NCI-H146 treated with DMSO at 0.1 percent for 48 hours (cell line): Measurements from ENCODE around the gene RPS6KA4.
"Not testable (repeated sequence)": the region's sequence is repeated elsewhere in the genome, so short reads cannot be mapped to it uniquely, and the experiment has no call there.

Source experiments
- DNase-seq: peaks from one replicate; lab custom pipeline; 2025; ENCODE audit not compliant: unreplicated experiment; lab: John Stamatoyannopoulos, UW

RPS6KA4 gene

DNA sequence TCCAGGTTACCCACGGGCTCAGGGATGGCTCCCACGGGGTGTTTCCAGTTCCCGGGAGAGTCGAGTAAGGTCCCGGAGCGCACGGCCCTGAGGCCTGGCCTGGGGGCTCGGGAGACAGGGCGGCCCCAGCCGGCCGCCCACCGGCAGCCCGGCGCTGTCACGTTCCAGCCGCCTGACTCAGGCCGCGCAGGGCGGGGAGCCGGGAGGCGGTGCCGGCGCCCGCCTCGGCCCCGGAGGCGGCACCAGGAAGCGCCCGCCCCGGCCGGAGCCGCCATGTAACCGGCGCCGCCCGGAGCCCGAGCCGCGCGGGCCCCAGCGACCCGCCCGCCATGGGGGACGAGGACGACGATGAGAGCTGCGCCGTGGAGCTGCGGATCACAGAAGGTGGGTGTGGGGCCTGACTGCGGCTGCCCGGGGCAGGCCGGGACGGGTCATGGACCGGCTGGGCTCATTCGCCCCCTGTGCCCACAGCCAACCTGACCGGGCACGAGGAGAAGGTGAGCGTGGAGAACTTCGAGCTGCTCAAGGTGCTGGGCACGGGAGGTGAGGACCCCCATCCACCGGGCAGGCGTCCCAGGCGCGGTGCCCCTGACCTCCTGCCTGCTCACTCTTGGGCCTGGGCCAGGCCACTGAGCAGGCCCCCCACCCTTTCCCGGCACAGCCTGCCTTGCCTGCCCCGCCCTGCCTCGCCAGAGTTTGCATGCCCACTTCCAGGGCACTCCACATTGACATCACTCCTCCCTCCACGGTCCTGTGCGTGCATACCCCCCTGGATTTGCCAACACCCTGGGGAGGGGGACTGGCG is at the start of gene RPS6KA4:
Gene RPS6KA4 (plus strand): TSS at position 256 of the 805 bp plus-strand sequence. CDS start 74 bp downstream, at position 330.
- peak; percentile 10 for DNase-seq

DNA sequence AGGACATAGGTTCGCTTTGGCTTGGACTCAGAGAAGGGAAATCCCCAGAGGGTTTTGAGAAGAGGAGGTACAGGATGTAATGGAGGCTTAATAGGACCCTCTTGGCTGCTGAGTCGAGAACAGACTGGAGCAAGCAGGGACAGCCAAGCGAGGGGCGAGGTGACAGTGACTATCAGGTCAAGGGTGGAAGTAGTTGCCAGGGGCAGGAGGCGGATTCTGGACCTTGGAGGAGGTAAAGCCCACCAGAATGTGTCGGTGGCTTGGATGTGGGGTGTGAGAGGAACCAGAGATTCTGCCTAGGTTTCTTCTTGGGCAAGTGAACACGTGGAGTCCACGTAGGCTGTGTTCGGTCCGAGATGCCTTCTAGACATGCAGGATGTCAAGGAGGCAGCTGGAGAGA is 46.0 kb upstream of the RPS6KA4 start:
- DNase-seq: no peak

DNA sequence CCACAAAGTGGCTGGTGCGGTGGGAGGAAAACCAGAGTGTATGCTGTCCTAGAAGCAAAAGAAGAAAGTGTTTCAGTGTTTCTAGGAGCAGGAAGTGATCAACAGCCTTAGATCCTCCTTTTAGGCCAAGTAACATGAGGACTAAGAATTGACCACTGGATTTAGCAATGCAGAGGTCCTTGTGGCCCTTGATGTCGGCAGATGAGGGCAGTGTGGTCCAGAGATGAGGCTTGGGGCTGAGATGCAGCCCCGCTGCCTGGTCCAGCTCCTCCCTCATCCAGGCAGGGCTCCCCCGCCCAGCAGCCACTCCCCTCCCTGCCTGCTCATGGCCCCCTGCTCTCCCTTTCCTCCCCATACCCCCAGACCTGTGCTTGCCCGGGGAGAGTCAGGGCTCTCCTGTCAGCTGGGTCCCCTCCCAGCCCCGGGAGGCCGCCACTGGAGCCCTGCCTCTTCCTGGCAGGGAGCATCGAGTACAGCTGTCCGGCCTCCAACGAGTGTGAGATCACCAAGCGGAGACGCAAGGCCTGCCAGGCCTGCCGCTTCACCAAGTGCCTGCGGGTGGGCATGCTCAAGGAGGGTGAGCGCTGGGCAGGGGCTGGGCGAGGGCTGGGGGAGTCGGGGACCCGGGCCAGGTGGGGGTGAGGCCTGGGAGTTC is 45.3 kb upstream of the RPS6KA4 start:
- DNase-seq: no peak

GRCh38 chr11:64314146-64314804 is 44.7 kb upstream of the RPS6KA4 start:
- no peak for DNase-seq

GRCh38 chr11:64314805-64315561 is 44.0 kb upstream of the RPS6KA4 start:
- DNase-seq: no peak

GRCh38 chr11:64315667-64316526 is 43.1 kb upstream of the RPS6KA4 start:
- DNase-seq: not testable (repeated sequence)

DNA sequence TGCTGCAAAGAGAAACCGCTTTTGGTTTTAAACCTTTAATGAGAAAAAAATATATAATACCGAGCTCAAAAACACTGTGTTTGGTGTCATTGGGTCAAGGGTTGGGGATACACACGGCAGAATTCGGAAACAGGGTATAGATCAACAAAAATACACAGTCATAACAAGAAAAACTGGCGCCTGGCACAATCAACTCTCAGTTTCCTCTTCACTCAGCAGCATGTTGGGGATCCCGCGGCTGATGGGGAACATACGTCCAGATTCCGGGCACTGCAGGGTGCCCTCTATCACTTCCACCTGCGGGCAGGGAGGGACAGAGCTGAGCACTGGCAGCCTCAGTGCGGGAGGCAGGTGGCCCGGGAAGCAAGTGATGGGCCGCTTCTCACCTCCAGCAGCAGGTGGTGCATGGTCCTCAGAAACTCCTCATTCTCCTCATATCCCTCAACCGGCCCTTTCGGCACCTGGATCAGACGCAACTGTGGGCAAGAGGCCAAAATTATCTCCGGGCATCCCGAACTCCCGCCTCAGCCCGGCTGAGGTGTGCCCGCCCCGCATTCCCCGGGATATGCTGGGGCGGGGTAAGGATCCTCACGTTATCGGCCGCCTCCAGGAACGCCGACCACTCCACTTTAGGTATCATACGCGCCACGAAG is 42.2 kb upstream of the RPS6KA4 start:
- DNase-seq: no peak

DNA sequence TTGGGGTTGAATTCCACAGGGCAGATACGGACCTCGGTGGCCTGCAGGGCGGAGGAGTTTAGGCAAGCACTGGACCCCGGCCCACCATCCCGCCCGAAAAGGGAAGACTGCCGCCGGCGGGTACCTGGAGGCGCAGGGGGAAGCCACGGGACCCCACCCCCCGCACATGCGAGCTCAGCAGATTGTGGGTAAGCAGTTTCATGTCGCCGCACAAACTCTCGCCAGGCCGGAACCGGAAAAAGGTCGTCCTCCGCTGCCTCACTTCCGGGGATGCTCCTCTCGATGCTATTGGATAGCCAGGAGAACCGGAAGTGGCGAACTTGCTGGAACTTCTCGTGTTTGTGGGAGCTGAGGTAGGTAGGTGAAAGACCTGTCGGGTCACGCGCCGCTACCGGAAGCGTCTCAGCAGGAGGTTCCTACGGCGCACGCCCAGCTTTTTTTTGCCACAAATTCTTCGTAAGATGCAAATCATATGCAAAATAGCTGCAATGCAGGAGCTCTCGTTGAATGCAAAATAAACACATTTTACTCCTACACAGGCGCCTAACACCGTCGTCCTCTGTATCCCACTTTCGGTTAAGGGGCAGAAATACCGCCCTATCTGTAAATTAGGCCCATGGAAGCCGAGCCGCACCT is 41.5 kb upstream of the RPS6KA4 start, which contains the start of gene TRMT112:
Gene TRMT112 (minus strand): TSS at position 235 of the 636 bp plus-strand sequence. CDS start 33 bp downstream, at position 202.
- DNase-seq: peak; percentile 92

DNA sequence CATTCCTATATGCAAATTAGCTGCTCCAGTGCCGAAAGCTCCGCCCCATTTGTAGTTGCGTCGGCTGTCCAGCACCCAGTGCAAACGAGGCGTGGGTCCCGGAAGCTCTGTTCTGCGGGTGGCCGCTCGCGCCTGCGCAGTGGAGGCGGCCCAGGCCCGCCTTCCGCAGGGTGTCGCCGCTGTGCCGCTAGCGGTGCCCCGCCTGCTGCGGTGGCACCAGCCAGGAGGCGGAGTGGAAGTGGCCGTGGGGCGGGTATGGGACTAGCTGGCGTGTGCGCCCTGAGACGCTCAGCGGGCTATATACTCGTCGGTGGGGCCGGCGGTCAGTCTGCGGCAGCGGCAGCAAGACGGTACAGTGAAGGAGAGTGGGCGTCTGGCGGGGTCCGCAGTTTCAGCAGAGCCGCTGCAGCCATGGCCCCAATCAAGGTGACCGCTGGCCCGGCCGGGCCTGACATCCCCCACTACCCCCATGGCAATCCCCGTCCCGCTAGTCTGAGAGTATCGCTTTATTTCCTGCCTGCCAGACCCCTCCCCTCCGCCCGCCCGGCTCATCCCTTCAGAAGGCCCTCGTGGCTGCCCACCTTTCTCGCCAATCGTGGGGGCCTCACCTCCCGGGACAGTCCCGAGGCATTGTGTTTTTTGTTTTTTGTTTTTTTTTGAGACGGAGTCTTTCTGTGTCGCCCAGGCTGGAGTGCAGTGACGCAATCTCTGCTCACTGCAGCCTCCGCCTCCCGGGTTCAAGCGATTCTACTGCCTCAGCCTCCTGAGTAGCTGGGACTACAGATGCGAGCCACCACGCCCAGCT is 40.8 kb upstream of the RPS6KA4 start, which contains the start of gene PRDX5:
Gene PRDX5 (plus strand): TSS at position 161 of the 805 bp plus-strand sequence. CDS start 95 bp downstream, at position 256.
- peak; percentile 90 for DNase-seq

- DNase-seq: no peak
Observed at GRCh38 chr11:64318766-64319761, 39.9 kb upstream of the RPS6KA4 start.

DNA sequence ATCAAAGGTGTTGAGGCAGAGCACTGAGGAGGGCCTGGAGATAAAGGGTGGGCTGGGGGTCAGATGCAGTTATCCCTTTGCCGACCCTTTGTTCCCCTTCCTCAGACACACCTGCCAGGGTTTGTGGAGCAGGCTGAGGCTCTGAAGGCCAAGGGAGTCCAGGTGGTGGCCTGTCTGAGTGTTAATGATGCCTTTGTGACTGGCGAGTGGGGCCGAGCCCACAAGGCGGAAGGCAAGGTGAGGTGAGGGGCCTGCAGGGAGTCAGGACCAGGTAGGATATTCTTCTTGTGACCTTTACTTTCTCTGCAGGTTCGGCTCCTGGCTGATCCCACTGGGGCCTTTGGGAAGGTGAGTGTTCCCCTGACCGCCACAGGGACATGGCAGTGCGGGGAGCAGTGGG is 38.4 kb upstream of the RPS6KA4 start:
- no peak for DNase-seq

- no peak for DNase-seq
Observed at GRCh38 chr11:64321026-64321425, 37.9 kb upstream of the RPS6KA4 start.

GRCh38 chr11:64321533-64321932 is 37.4 kb upstream of the RPS6KA4 start:
- no peak for DNase-seq

DNA sequence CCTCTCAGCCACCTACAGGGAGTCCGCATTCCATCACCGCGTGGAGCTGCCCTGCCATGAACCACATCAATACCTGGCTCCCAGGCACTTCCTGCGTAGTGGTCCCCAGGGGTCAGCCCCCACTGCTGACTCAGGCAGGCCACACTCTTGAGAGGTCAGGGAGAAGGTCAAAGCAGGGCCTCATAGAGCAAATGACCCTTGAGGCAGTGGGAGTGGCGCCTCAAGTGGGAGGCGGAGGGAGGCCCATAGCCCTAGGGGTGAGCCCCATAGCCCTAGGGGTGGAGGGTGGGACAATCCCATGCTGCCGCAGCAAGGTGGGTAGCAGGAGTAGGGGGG is 36.1 kb upstream of the RPS6KA4 start:
- no peak for DNase-seq

- no peak for DNase-seq
Observed at GRCh38 chr11:64323373-64323772, 35.6 kb upstream of the RPS6KA4 start.

DNA sequence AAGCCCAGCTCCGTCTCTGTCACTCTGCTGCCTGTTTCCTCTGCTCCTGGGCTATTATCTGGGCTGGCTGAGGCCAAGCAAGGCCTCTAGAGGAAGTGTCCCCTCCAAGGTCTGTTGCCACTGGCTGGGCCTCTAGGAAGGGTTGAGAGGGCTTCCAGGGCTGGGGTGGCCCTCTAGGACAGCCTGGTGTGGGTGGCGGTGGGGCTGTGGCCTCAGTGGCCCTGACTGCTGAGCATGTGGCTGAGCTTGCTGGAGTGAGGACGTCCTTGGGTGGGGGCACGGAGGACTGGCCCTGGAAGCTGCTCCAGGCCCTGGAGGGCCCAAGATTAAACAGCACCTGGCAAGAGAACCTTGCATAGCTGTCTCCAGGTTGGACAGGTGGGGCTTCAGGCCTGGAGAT is 35.0 kb upstream of the RPS6KA4 start:
- not testable (repeated sequence) for DNase-seq
